ENCODE measurements around the gene THAP10.

GRCh38 chr15:70936326-70936725 is 44.1 kb upstream of the THAP10 start:
- no peak for TF ChIP-seq CTCF (tag by site-specific recombination; IDR thresholded peaks at IDR 0.05)
- no peak for TF ChIP-seq IKZF3 (tag by site-specific recombination; IDR thresholded peaks at IDR 0.05)
- TF ChIP-seq, protein P1, sequence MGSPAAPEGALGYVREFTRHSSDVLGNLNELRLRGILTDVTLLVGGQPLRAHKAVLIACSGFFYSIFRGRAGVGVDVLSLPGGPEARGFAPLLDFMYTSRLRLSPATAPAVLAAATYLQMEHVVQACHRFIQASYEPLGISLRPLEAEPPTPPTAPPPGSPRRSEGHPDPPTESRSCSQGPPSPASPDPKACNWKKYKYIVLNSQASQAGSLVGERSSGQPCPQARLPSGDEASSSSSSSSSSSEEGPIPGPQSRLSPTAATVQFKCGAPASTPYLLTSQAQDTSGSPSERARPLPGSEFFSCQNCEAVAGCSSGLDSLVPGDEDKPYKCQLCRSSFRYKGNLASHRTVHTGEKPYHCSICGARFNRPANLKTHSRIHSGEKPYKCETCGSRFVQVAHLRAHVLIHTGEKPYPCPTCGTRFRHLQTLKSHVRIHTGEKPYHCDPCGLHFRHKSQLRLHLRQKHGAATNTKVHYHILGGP (tag by site-specific recombination; IDR thresholded peaks at IDR 0.05) = no peak
- no peak for TF ChIP-seq ZNF24 (tag by site-specific recombination; IDR thresholded peaks at IDR 0.05)
- no peak for TF ChIP-seq YY1 (tag by site-specific recombination; IDR thresholded peaks at IDR 0.05)
- TF ChIP-seq, protein P2, sequence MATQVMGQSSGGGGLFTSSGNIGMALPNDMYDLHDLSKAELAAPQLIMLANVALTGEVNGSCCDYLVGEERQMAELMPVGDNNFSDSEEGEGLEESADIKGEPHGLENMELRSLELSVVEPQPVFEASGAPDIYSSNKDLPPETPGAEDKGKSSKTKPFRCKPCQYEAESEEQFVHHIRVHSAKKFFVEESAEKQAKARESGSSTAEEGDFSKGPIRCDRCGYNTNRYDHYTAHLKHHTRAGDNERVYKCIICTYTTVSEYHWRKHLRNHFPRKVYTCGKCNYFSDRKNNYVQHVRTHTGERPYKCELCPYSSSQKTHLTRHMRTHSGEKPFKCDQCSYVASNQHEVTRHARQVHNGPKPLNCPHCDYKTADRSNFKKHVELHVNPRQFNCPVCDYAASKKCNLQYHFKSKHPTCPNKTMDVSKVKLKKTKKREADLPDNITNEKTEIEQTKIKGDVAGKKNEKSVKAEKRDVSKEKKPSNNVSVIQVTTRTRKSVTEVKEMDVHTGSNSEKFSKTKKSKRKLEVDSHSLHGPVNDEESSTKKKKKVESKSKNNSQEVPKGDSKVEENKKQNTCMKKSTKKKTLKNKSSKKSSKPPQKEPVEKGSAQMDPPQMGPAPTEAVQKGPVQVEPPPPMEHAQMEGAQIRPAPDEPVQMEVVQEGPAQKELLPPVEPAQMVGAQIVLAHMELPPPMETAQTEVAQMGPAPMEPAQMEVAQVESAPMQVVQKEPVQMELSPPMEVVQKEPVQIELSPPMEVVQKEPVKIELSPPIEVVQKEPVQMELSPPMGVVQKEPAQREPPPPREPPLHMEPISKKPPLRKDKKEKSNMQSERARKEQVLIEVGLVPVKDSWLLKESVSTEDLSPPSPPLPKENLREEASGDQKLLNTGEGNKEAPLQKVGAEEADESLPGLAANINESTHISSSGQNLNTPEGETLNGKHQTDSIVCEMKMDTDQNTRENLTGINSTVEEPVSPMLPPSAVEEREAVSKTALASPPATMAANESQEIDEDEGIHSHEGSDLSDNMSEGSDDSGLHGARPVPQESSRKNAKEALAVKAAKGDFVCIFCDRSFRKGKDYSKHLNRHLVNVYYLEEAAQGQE (tag by site-specific recombination; IDR thresholded peaks at IDR 0.05) = no peak
- no peak for TF ChIP-seq ZNF112 (tag by site-specific recombination; IDR thresholded peaks at IDR 0.05)
- no peak for TF ChIP-seq ZNF335 (tag by site-specific recombination; conservative IDR thresholded peaks at IDR 0.05)
- no peak for TF ChIP-seq ZNF23 (tag by site-specific recombination; IDR thresholded peaks at IDR 0.05; ENCODE audit: borderline replicate concordance)
- no peak for TF ChIP-seq ZNF530 (tag by site-specific recombination; IDR thresholded peaks at IDR 0.05; ENCODE audit: low read depth)
- no peak for TF ChIP-seq BCL11A (tag by site-specific recombination; IDR thresholded peaks at IDR 0.05; ENCODE audit: low read depth)
- no peak for TF ChIP-seq ZNF776 (tag by site-specific recombination; IDR thresholded peaks at IDR 0.05; ENCODE audit: borderline replicate concordance)
- TF ChIP-seq, protein P3, sequence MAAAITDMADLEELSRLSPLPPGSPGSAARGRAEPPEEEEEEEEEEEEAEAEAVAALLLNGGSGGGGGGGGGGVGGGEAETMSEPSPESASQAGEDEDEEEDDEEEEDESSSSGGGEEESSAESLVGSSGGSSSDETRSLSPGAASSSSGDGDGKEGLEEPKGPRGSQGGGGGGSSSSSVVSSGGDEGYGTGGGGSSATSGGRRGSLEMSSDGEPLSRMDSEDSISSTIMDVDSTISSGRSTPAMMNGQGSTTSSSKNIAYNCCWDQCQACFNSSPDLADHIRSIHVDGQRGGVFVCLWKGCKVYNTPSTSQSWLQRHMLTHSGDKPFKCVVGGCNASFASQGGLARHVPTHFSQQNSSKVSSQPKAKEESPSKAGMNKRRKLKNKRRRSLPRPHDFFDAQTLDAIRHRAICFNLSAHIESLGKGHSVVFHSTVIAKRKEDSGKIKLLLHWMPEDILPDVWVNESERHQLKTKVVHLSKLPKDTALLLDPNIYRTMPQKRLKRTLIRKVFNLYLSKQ (tag by site-specific recombination; IDR thresholded peaks at IDR 0.05; ENCODE audit: borderline replicate concordance) = no peak
